ENCODE results near the gene MYZAP. TPM values are rescaled to one million over a fixed set of nuclear protein-coding genes. Genes with fewer than 3 reads are reported as not detected.

The MYZAP gene
- total and polyA plus RNA-seq, 2 of the 8 experiments (the other 6 are each of a cell fraction or from before 2014, with no cell fraction given), result 0.41 to 0.65 TPM

GRCh38 chr15:57555270-57555669 lies 36.4 kb upstream of the MYZAP start:
- Histone ChIP-seq H3K36me3 (ENCODE audit: control insufficient read depth in 2 of 4, insufficient read depth in 4 of 4, low read length in 3 of 4) (peaks cover 0 to 9% (median 6%) of the 10 kb centered on the region in 4 experiments; a peak in 4 of 8 replicates), H3K4ac (replicated peaks; ENCODE audit: insufficient read length, low read depth, low read length) (no peak overlapping the region), H3K56ac (replicated peaks; ENCODE audit: insufficient read length, low read depth, low read length) (no peak overlapping the region), H3K27me3 (replicated peaks in 1 of 4; ENCODE audit: control insufficient read depth in 3 of 4, extremely low read depth in 1 of 4, insufficient read depth in 3 of 4, low read length in 3 of 4) (no peaks in the 10 kb centered on the region), H3K27ac (ENCODE audit: low read depth, low read length) (no peak overlapping the region), H3K23me2 (ENCODE audit: low read depth, low read length) (no peaks in the 10 kb centered on the region), H3K79me2 (ENCODE audit: control insufficient read depth in 1 of 2, insufficient read depth in 2 of 2, low read length in 2 of 2) (no peaks in the 10 kb centered on the region), H2BK12ac (ENCODE audit: low read depth, low read length) (no peak overlapping the region), H2AFZ (ENCODE audit: low read length) (no peak overlapping the region), H3K9me3 (ENCODE audit: insufficient read depth in 2 of 2, low read depth in 1 of 2, low read length in 1 of 2) (no peaks in the 10 kb centered on the region), H3K18ac (ENCODE audit: extremely low read depth, low read length) (no peak overlapping the region), H3K14ac (ENCODE audit: insufficient read length) (no peak overlapping the region), H3K4me1 (replicated peaks in 1 of 4; ENCODE audit: control insufficient read depth in 3 of 4, insufficient read depth in 4 of 4, low read length in 3 of 4) (peaks cover 0 to 13% (median 5%) of the 10 kb centered on the region in 4 experiments; a peak in 6 of 7 replicates), H4K20me1 (replicated peaks in 1 of 2; ENCODE audit: control insufficient read depth in 1 of 2, insufficient read depth in 2 of 2, low read length in 2 of 2) (no peaks in the 10 kb centered on the region), H3K4me2 (ENCODE audit: insufficient read depth in 1 of 2, low read depth in 2 of 2, low read length in 2 of 2) (no peak overlapping the region), H2BK5ac (ENCODE audit: low read depth, low read length) (no peak overlapping the region), H3K4me3 (ENCODE audit: extremely low read depth in 1 of 4, insufficient read depth in 2 of 4, low read depth in 3 of 4, low read length in 4 of 4) (no peak overlapping the region), H2AK5ac (ENCODE audit: low read depth, low read length) (no peak overlapping the region), H4K5ac (ENCODE audit: insufficient read length, low read depth, low read length) (no peak overlapping the region), H3K9ac (replicated peaks in 1 of 4; ENCODE audit: extremely low read depth in 1 of 4, low read depth in 3 of 4, low read length in 3 of 4) (no peak overlapping the region; a peak in 1 of 7 replicates), H2BK15ac (ENCODE audit: low read length) (no peak overlapping the region), H3K23ac (ENCODE audit: insufficient read length) (no peak overlapping the region), H3K79me1 (ENCODE audit: low read depth, low read length) (no peaks in the 10 kb centered on the region), H4K91ac (replicated peaks; ENCODE audit: insufficient read length, low read length) (no peak overlapping the region), H4K8ac (ENCODE audit: extremely low read depth, insufficient read depth, low read length) (no peak overlapping the region), H2BK20ac (ENCODE audit: low read length) (no peak overlapping the region), H2BK120ac (replicated peaks; ENCODE audit: low read depth, low read length) (no peak overlapping the region)
- ChIA-PET POLR2A (ENCODE audit: partially characterized antibody) (interaction anchor here (1.3 kb wide), 1 partner anchor 13 kb away, joined by 3 read pairs; no protein-coding TSS in a partner anchor), CTCF (ENCODE audit: partially characterized antibody) (interaction anchor here (1.2 to 4.0 kb wide), 8 partner anchors 10 to 512 kb away, joined by 3 to 18 read pairs (median 8); no protein-coding TSS in a partner anchor)
- DNase-seq (ENCODE audit: low read depth in 1 of 2, low spot score in 2 of 2) (no peak), FAIRE-seq (no peak)
- WGBS, 2 experiments (ENCODE audit: extremely low coverage in 1 of 2, insufficient coverage in 1 of 2, insufficient read length in 1 of 2, insufficient replicate concordance in 2 of 2, low coverage in 1 of 2, low lambda C conversion rate in 2 of 2, missing lambda C conversion rate in 1 of 2), result 97% methylated on average over 3 of the region's 3 CpGs; no CpG with 5 or more reads in 1 of the 2 experiments
- TF ChIP-seq JUND (IDR thresholded peaks at IDR 0.05; ENCODE audit: low read length) (no peak), RFX5 (IDR thresholded peaks at IDR 0.05; ENCODE audit: borderline replicate concordance, low read depth, low read length) (no peak), KDM1A (IDR thresholded peaks at IDR 0.05; ENCODE audit: borderline replicate concordance, low read length) (no peak), SIRT6 (IDR thresholded peaks at IDR 0.05; ENCODE audit: low read length) (no peak), CREB1 (IDR thresholded peaks at IDR 0.05) (no peak), POU5F1 (IDR thresholded peaks at IDR 0.05; ENCODE audit: low read depth, low read length) (no peak), CTCF (IDR thresholded peaks at IDR 0.05; ENCODE audit: control extremely low read depth in 1 of 3, insufficient read depth in 1 of 3, low read depth in 1 of 3, low read length in 3 of 3) (no peak), EGR1 (IDR thresholded peaks at IDR 0.05; ENCODE audit: borderline replicate concordance, low read depth, low read length) (no peak), RAD21 (IDR thresholded peaks at IDR 0.05 in 1 of 2, conservative IDR thresholded peaks at IDR 0.05 in 1 of 2; ENCODE audit: low read depth in 2 of 2, low read length in 2 of 2) (no peak), SP4 (IDR thresholded peaks at IDR 0.05; ENCODE audit: low read length) (no peak), GTF2F1 (IDR thresholded peaks at IDR 0.05; ENCODE audit: borderline replicate concordance, low read depth, low read length) (no peak)
- TF ChIP-seq, protein P1, sequence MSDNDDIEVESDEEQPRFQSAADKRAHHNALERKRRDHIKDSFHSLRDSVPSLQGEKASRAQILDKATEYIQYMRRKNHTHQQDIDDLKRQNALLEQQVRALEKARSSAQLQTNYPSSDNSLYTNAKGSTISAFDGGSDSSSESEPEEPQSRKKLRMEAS (IDR thresholded peaks at IDR 0.05), result no peak

Measured in H1 (cell line).